ENCODE results near the gene CARHSP1. TPM values are rescaled to one million over a fixed set of nuclear protein-coding genes. Genes with fewer than 3 reads are reported as not detected.
"Not testable (repeated sequence)": the region's sequence is repeated elsewhere in the genome, so short reads cannot be mapped to it uniquely, and the experiment has no call there.

The CARHSP1 gene
- total RNA-seq, 1 donor from 2014 or later = 61.5 TPM

GRCh38 chr16:8872071-8872470 is 3.3 kb upstream of the CARHSP1 start:
- no peak for TF ChIP-seq CTCF (IDR thresholded peaks at IDR 0.05; ENCODE audit: insufficient read depth, low read depth, low read length)
- no peak for TF ChIP-seq EZH2 (IDR thresholded peaks at IDR 0.05; ENCODE audit: insufficient read depth, low read length)
- H3K27me3 Mint-ChIP-seq (ENCODE audit: low read depth, unreplicated experiment) = no peaks in the 10 kb centered on the region
- no peak overlapping the region for H3K27ac Mint-ChIP-seq (ENCODE audit: unreplicated experiment)
- Histone ChIP-seq H3K9ac (ENCODE audit: low read length) (no peak overlapping the region), H4K20me1 (ENCODE audit: insufficient read depth, low read length) (peaks cover 6% of the 10 kb centered on the region), H3K4me3 (ENCODE audit: insufficient read depth, low read depth, low read length) (no peak overlapping the region), H3K4me2 (ENCODE audit: low read length) (no peak overlapping the region), H3K4me1 (ENCODE audit: insufficient read depth, low read length) (peaks cover 25% of the 10 kb centered on the region), H3K9me3 (ENCODE audit: insufficient read depth, low read depth, low read length) (no peaks in the 10 kb centered on the region), H3K79me2 (ENCODE audit: insufficient read depth, low read length) (peaks cover 9% of the 10 kb centered on the region), H3K36me3 (ENCODE audit: insufficient read depth, low read length) (no peaks in the 10 kb centered on the region), H2AFZ (ENCODE audit: low read depth, low read length) (no peak overlapping the region), H3K27ac (ENCODE audit: low read depth, low read length) (no peak overlapping the region), H3K27me3 (ENCODE audit: insufficient read depth, low read length) (no peaks in the 10 kb centered on the region)
- no peak for FAIRE-seq
- H3K9me3 Mint-ChIP-seq (ENCODE audit: unreplicated experiment) = no peaks in the 10 kb centered on the region
- peaks cover 9% of the 10 kb centered on the region for H3K4me1 Mint-ChIP-seq (ENCODE audit: low read depth, unreplicated experiment)
- no peak overlapping the region for H3K4me3 Mint-ChIP-seq (ENCODE audit: unreplicated experiment)
- no peaks in the 10 kb centered on the region for H3K36me3 Mint-ChIP-seq (ENCODE audit: low read depth, unreplicated experiment)
- no peak for DNase-seq (ENCODE audit: low read depth)

GRCh38 chr16:8869988-8870241 is 1.1 kb upstream of the CARHSP1 start:
- not testable (repeated sequence) for H2AFZ ChIP-seq (ENCODE audit: low read depth, low read length); H3K9me3 ChIP-seq (ENCODE audit: insufficient read depth, low read depth, low read length); H3K27ac Mint-ChIP-seq (ENCODE audit: unreplicated experiment); H3K36me3 ChIP-seq (ENCODE audit: insufficient read depth, low read length); H3K27me3 Mint-ChIP-seq (ENCODE audit: low read depth, unreplicated experiment); FAIRE-seq; H3K9me3 Mint-ChIP-seq (ENCODE audit: unreplicated experiment); H3K36me3 Mint-ChIP-seq (ENCODE audit: low read depth, unreplicated experiment); H3K9ac ChIP-seq (ENCODE audit: low read length); DNase-seq (ENCODE audit: low read depth); H3K4me3 ChIP-seq (ENCODE audit: insufficient read depth, low read depth, low read length); H3K4me2 ChIP-seq (ENCODE audit: low read length); H3K27me3 ChIP-seq (ENCODE audit: insufficient read depth, low read length); H3K4me3 Mint-ChIP-seq (ENCODE audit: unreplicated experiment); H3K27ac ChIP-seq (ENCODE audit: low read depth, low read length)
- peaks cover 35% of the 10 kb centered on the region for H3K4me1 ChIP-seq (ENCODE audit: insufficient read depth, low read length)
- H3K4me1 Mint-ChIP-seq (ENCODE audit: low read depth, unreplicated experiment) = peaks cover 23% of the 10 kb centered on the region
- peaks cover 30% of the 10 kb centered on the region for H3K79me2 ChIP-seq (ENCODE audit: insufficient read depth, low read length)
- H4K20me1 ChIP-seq (ENCODE audit: insufficient read depth, low read length) = peaks cover 27% of the 10 kb centered on the region

GRCh38 chr16:8869212-8869987 is 594 bp upstream of the CARHSP1 start:
- DNase-seq (ENCODE audit: low read depth) (no peak), FAIRE-seq (no peak)
- Histone ChIP-seq H3K4me1 (ENCODE audit: insufficient read depth, low read length) (peaks cover 40% of the 10 kb centered on the region), H3K27me3 (ENCODE audit: insufficient read depth, low read length) (no peaks in the 10 kb centered on the region), H3K9me3 (ENCODE audit: insufficient read depth, low read depth, low read length) (no peaks in the 10 kb centered on the region), H3K4me2 (ENCODE audit: low read length) (peak overlapping the region; percentile 83), H3K27ac (ENCODE audit: low read depth, low read length) (no peak overlapping the region), H3K9ac (ENCODE audit: low read length) (peak overlapping the region; percentile 32), H3K4me3 (ENCODE audit: insufficient read depth, low read depth, low read length) (peak overlapping the region; percentile 51), H2AFZ (ENCODE audit: low read depth, low read length) (peak overlapping the region; percentile 1), H4K20me1 (ENCODE audit: insufficient read depth, low read length) (peaks cover 32% of the 10 kb centered on the region), H3K36me3 (ENCODE audit: insufficient read depth, low read length) (no peaks in the 10 kb centered on the region), H3K79me2 (ENCODE audit: insufficient read depth, low read length) (peaks cover 35% of the 10 kb centered on the region)
- Mint-ChIP-seq H3K27me3 (ENCODE audit: low read depth, unreplicated experiment) (no peaks in the 10 kb centered on the region), H3K36me3 (ENCODE audit: low read depth, unreplicated experiment) (peaks cover 1% of the 10 kb centered on the region), H3K4me1 (ENCODE audit: low read depth, unreplicated experiment) (peaks cover 27% of the 10 kb centered on the region), H3K27ac (ENCODE audit: unreplicated experiment) (peak overlapping the region; percentile 88), H3K9me3 (ENCODE audit: unreplicated experiment) (no peaks in the 10 kb centered on the region), H3K4me3 (ENCODE audit: unreplicated experiment) (peak overlapping the region; percentile 78)
- TF ChIP-seq CTCF (IDR thresholded peaks at IDR 0.05; ENCODE audit: insufficient read depth, low read depth, low read length) = no peak
- TF ChIP-seq EZH2 (IDR thresholded peaks at IDR 0.05; ENCODE audit: insufficient read depth, low read length) = no peak
